K562 (cell line): Measurements from ENCODE around the gene FBLN2. TPM values are rescaled to one million over a fixed set of nuclear protein-coding genes. Genes with fewer than 3 reads are reported as not detected.

Experiments
- CCNT2 ChIP-seq: IDR thresholded peaks from 2 replicates; pipeline ENCODE4 v1.6.1; 2011; ENCODE audit warnings: borderline replicate concordance, low read depth, mild to moderate bottlenecking, moderate library complexity, mixed read lengths, low read length; ENCODE audit not compliant: insufficient read length; ENCODE audit errors: extremely low read depth
- E2F1 ChIP-seq: sonication (generic); formaldehyde crosslinking; IDR thresholded peaks from 2 replicates; pipeline ENCODE4 v1.8.1; 2023; ENCODE audit warnings: mild to moderate bottlenecking, missing genetic modification reagents, moderate library complexity
- ELF1 ChIP-seq: fragments of 200-800 bp; sonication (Bioruptor generic); IDR thresholded peaks from 2 replicates; pipeline ENCODE4 v1.6.1; 2016; ENCODE audit warnings: missing genetic modification characterization, missing compliant biosample characterization
- ERF ChIP-seq: fragments of 450-650 bp; formaldehyde crosslinking; IDR thresholded peaks from 2 replicates; pipeline ENCODE4 v1.4.0; 2020; ENCODE audit warnings: mild to moderate bottlenecking, mixed read lengths
- FOXK2 ChIP-seq, 2 experiments: fragments of 450-650 bp; IDR thresholded peaks in 1 of 2; conservative IDR thresholded peaks in 1 of 2; 2 replicates each; pipeline ENCODE4 v1.6.1; 2016; ENCODE audit warnings: low read depth in 2 of 2, mild to moderate bottlenecking in 1 of 2
- ILF3 ChIP-seq: fragments of 450-650 bp; IDR thresholded peaks from 2 replicates; pipeline ENCODE4 v1.6.1; 2018; ENCODE audit warnings: antibody characterized with exemption, mild to moderate bottlenecking, moderate library complexity, borderline replicate concordance
- LCOR ChIP-seq: sonication (generic); formaldehyde crosslinking; IDR thresholded peaks from 2 replicates; pipeline ENCODE4 v1.8.0; 2022; ENCODE audit warnings: mild to moderate bottlenecking, missing genetic modification reagents
- NFRKB ChIP-seq: fragments of 450-650 bp; IDR thresholded peaks from 2 replicates; pipeline ENCODE4 v1.6.1; 2016; ENCODE audit warnings: low read depth
- NR3C1 ChIP-seq: sonication (generic); formaldehyde crosslinking; IDR thresholded peaks from 2 replicates; pipeline ENCODE4 v1.8.1; 2022; ENCODE audit warnings: missing genetic modification reagents
- STAT6 ChIP-seq: sonication (generic); formaldehyde crosslinking; IDR thresholded peaks from 2 replicates; pipeline ENCODE4 v1.8.1; 2023; ENCODE audit warnings: mild to moderate bottlenecking, missing genetic modification reagents
- ZNF224 ChIP-seq: sonication (generic); formaldehyde crosslinking; IDR thresholded peaks from 2 replicates; pipeline ENCODE4 v1.8.0; 2022; ENCODE audit warnings: mild to moderate bottlenecking, missing genetic modification reagents
- polyA plus RNA-seq, 8 experiments: library from polyadenylated mRNA; depleted of rRNA in 4 of 8; stranded (reverse) in 5 of 8; unstranded in 3 of 8; fragments of >200 nt; fragmentation: Nextera tagmentation in 2 of 8; fragmentation: Illumina TruSeq in 1 of 8; extraction: Ambion mirVana in 2 of 8; extraction: Trizol in 1 of 8; gene quantifications; 2 replicates each; pipeline versions ENCODE4 v1.2.1 to v1.2.3, GENCODE V29; 2011 to 2014; ENCODE audit warnings: inconsistent platforms in 1 of 8, missing spikeins in 1 of 8
- total RNA-seq, 7 experiments: library from RNA; depleted of rRNA in 6 of 7; stranded (reverse); fragments of >200 nt in 6 of 7; fragmentation: Illumina TruSeq in 2 of 7; extraction: Trizol in 2 of 7; gene quantifications; 2 replicates each; pipeline versions ENCODE4 v1.2.1 to v1.2.3, GENCODE V29; 2011 to 2021; ENCODE audit warnings: low replicate concordance in 1 of 7

Gene FBLN2
- total and polyA plus RNA-seq, 9 of the 15 experiments (the other 6 are each of a cell fraction or from before 2014, with no cell fraction given) = 0.03 to 0.10 (median 0.04) TPM; not detected in 6

GRCh38 chr3:13686367-13687160 is 137.6 kb downstream of the FBLN2 start (continued):
- TF ChIP-seq E2F1 (CRISPR knock-in tag) = no peak
- no peak for TF ChIP-seq LCOR (CRISPR knock-in tag)
- no peak for TF ChIP-seq FOXK2 (conservative IDR thresholded peaks at IDR 0.05 in 1 of 2, IDR thresholded peaks at IDR 0.05 in 1 of 2; ENCODE audit: low read depth in 2 of 2)
- TF ChIP-seq NR3C1 = no peak
- no peak for TF ChIP-seq CCNT2
- no peak for TF ChIP-seq ELF1
- TF ChIP-seq ILF3 = no peak
- TF ChIP-seq ERF (CRISPR knock-in tag) = no peak
- TF ChIP-seq ZNF224 (CRISPR knock-in tag) = no peak
- TF ChIP-seq NFRKB = no peak
- no peak for TF ChIP-seq STAT6 (CRISPR knock-in tag)
